ENCODE measurements around the gene CEP170B.
"Not testable (repeated sequence)": the region's sequence is repeated elsewhere in the genome, so short reads cannot be mapped to it uniquely, and the experiment has no call there.

CEP170B gene

DNA sequence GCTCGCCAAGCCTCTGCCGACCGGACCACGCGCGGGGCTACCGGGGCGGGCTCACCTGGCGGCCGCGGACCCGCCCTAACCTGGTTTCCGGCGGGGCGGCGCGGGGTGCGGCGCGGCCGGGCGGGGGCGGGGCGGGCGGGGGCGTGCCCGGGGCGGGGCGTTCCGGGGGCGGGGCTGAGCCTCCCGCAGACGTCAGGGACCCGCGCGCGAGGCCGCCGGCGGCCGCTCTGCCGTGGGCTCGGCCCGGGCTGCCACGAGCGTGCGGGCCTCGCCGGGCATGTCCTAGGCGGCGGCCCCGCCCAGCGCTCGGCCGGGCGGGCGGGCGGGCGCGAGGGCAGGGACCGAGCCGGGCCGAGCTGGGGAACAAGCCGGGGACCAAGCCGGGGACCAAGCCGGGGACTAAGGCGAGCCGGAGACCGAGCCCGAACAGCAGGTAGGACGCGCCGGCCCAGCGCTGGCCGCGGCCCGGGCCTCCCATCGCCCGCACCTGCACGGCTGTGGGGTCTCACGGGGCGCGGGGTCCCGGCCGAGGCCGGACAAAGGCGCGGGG is at the start of gene CEP170B:
Gene CEP170B (plus strand): TSS at position 188 of the 550 bp plus-strand sequence. CDS start 3,183 bp downstream, outside the sequence.
- peak; percentile 50 for DNase-seq

DNA sequence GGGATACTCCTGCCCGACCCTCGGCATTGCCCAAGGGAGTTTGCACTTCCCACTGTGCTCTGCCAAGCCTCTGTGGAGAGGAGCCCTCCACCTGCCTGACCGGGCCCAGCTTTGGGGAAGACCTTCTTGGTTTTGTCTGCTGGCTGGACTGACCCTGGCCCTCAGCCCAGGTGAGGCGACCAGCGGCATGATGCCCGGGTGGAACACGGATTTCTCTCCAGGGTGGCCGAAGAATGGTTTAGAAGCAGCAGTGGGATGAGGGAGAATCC is 48.5 kb upstream of the CEP170B start:
- no peak for DNase-seq

DNA sequence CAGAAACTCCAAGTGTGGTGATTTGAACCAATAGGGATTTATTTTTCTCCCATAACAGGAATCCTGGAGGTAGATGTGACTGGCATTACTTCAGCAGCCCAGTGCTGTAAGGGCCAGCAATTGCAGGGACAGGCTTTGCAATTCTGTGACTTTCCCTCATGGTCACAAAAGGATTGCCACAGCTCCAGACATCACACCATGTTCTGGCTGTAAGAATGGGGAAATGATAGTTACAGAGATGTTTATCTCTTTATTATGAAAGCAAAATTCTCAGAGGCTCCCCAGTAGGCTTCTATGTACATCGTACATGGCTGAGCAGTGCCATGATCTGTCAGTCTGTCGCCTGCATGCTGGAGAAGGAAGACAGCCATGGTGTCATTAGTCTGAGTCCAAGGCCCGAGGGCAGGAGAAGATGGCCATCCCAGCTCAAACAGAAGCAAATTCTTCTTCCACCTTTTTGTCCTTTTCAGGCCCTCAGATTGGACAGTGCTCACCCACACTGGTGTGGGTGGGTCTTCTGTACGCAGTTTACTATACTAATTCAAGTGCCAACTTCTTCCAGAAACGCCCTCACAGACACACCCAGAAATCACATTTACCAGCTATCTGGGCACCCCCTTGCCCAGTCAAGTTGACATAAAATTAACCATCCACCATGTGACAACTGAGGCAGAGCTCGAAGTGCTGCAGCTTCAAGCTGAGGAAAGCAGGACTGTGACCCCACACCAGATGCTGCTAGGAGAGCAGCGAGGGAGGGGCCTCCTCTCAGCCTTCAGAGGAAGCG is 46.9 kb upstream of the CEP170B start:
- no peak for DNase-seq

DNA sequence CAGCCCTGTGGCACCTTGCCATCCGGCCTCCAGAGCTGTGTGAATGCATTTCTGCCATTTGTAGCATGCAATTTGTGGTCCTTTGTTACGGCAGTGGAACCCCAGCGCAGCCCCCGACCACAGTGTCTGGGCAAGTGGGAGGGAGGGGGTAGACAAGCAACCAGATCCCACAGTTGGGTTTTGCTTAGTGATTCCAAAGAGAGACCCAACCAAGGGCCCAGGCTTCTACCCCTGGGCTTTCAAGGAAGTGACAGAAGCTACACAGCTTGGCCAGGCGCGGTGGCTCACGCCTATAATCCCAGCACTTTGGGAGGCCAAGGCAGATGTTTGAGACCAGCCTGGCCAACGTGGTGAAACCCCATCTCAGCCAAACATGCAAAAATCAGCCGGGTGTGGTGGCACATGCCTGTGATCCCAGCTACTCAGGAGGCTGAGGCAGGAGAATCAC is 46.3 kb upstream of the CEP170B start:
- no peak for DNase-seq

DNA sequence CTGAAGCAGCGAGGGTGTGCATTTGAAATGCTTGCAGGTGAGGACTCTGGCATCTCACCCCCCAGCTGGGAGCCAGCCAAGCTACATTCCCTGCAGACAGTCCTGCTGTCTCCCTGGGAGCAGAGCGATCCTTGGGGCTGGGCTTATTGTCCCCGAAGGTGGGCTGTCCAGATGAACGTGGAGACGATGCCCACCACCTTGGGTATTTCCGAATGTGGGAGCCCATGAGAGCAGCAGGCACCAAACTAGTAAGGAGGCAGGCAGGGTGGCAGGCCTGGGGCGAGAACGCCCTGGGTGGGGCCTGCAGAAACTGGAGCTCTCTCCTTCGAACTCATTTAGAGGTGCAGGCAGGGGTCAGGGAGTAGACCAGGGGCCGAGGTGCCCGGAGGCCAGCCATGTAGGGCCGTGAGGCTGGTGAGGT is 45.7 kb upstream of the CEP170B start:
- no peak for DNase-seq

DNA sequence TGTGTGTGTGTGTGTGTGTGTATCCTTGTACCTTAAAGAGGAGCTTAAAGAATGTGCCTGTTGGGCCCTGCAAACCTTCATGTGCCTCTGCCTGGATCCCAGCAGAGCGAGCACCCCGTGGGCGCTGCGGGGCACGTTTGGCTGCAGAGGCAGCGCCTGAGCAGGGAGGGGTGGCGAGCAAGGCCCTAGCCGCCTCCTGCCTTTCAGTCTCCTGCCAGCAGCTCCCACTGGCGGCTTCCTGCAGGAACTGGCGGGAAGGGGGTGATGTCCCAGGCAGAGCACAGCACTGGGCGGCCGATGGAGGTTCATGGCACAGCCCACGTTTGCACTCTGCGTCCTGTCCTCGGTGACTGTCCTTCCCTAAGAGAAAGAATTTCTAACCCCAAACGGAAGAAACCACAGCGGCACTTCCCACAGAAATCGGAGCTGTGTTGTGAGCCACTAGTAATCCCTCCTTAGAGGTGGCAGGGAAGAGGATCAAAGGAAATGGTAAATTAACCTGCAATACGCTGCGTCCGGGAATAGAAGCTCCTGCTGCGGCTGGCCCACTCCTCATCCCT is 44.3 kb upstream of the CEP170B start:
- DNase-seq, result no peak

DNA sequence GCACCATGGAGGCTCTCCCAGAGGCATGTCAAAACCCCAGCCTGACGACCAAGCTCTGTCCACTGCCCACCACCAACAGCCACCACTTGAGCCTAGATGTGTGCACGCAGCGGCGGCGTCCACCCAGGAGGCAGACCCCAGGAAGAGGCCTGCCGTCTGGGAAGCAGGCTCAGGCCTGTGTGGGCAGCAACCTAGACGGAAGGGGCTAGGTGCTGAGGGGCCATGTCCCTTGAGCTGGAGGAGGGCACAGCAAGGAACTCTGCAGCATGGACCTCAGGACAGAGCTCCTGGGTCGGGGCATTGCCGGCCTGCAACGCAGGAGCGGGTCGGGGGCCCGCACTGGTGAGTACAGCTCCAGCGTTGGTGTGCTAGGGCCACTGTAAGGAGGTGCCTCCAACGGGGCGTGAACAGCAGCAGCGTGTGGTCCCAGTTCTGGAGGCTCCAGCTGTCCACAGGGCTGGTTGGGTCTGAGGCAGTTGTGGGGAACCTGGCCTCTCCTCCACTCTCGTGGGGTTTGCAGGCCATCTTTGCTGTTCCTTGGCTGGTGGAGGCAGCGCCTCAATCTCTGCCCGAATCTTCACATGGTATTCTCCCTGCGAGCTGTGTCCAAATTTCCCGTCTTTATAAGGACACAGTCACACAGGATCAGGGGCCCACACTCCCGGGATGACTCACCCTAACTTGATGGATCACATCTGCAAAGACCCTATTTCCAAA is 43.7 kb upstream of the CEP170B start:
- no peak for DNase-seq

DNA sequence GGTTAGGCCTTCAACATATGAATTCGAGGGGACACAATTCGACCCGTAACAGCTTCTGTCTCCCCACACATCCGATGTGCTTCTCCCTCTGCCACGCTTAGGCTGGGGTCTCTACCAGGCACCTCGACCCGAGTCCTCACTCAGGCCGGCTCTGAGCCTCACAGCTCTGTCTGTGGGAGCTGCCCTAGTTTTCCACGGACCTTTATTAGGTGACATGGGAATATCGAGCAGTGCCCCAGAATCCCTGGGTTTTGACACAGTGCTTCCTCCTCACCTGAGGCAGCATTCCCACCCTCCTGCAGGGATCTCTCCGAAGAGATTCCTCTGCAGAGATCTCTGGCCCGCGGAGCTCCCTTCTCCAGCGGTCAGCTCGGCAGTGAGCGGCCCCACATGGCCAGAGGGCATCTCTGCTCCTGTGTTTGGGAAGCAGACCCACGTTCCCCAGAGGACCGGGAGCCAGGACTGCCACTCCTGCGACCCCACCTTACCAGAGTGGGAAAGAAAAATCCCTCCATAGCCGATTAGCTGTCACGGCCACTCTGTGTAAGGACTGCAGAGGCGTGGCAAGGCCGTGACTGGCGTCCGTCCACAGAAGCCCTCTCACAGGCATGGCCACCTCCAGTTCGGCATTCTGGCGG is 43.0 kb upstream of the CEP170B start:
- DNase-seq, result no peak

DNA sequence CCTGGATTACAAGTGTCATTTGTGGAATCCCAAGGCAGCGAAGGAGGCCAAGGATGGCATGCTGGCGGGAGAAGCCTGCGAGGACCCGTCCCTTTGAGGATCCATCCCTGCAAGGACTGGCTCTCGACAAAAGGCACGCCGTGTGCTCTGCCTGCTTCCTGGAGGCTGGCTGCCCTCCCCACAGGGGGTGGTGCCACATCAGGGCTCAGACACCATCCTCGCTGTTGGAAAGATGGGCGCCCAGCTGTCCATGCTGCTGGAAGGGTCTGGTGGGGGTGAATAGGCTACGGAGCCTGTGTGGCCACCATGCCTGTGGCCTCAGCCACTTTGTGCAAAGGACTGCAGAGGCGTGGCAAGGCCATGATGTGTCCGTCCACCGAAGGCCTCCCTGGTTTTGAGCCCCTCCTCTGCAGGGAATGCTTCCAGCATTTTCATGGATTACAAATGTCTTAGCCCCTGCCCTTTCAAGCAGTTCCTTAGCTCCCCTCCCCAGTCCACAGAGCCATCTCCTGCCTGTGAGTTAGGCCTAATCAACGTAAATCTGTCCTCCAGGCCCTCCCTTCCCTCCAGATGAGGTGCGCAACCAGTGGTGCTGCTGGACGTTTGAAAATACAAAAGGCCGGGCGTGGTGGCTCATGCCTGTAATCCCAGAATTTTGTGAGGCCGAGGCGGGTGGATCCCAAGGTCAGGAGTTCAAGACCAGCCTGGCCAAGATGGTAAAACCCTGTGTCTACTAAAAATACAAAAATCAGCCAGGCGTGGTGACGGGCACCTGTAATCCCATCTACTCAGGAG is 42.0 kb upstream of the CEP170B start:
- DNase-seq, result no peak

DNA sequence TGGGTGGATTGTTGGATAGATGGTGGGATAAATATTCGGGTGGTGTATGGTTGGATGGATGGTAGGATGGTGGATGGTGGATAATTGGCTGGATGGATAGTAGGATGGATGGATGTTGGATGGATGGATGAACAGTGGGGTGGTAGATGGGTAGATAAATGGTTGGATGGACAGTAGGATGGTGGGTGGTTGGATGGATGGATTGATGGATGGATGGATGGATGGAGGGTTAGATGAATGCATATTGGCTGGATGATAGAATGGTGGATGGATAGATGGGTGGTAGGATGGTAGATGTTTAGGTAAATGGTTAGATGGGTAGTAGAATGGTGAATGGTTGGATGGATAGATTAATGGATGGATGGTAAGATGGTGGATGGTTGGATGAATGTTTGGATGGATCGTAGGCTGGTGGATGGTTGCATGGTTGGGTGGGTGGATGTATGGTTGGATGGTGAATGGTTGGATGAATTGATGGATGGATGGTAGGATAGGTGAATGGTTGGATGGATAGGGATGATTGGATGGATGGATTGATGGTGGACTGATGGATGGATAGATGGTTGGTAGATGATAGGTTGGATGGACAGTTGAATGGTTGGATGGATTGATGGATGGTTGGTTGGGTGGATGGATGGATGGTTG is 40.6 kb upstream of the CEP170B start:
- no peak for DNase-seq

DNA sequence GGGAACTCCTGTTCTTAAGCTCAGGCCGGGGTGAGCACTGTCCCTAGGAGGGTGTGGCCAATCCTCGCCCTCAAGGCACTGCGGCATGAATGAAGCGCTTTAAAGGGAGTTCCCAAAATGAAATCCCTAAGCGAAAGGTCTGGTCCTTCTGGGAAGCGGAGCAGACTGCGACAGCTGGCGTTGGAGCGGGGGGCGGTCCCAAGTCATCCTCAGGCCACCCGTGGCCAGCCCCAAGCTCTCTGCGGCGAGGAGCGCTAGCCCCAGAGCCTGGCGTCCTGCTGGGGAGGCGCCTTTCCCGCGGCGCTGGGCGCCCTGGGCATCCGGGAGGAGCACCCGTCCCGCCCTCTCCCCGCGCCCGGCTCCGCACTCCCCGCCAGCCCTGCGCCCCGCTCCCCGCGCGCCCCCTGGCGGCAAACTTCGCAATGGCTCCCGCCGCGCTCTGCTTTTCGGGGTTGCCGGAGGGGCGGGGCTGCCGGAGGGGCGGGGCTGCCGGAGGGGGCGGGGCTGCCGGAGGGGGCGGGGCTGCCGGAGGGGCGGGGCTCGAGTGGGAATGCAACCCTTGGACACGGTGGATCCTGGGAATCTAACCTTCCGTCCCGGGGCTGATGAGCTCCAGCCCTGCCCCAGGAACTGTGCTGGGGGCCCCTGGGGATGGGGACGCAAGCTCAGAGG is 38.7 kb upstream of the CEP170B start:
- DNase-seq, result peak; percentile 96

DNA sequence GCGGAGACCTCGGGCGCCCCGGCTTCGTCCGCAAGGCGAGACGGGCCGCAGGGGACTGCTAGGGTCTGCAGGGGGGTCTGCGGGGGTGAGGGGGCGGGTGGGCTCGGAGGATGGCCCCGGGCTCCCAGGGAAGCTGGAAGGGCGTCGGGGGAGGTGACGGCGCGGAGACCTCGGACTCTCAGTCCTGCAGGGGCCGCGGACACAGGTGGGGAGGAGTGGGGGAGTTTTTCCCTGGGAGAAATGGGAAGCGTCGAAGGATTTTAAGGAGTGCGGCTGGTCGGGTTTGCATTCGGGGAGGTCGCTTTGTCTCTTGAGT is 38.2 kb upstream of the CEP170B start:
- DNase-seq, result no peak

DNA sequence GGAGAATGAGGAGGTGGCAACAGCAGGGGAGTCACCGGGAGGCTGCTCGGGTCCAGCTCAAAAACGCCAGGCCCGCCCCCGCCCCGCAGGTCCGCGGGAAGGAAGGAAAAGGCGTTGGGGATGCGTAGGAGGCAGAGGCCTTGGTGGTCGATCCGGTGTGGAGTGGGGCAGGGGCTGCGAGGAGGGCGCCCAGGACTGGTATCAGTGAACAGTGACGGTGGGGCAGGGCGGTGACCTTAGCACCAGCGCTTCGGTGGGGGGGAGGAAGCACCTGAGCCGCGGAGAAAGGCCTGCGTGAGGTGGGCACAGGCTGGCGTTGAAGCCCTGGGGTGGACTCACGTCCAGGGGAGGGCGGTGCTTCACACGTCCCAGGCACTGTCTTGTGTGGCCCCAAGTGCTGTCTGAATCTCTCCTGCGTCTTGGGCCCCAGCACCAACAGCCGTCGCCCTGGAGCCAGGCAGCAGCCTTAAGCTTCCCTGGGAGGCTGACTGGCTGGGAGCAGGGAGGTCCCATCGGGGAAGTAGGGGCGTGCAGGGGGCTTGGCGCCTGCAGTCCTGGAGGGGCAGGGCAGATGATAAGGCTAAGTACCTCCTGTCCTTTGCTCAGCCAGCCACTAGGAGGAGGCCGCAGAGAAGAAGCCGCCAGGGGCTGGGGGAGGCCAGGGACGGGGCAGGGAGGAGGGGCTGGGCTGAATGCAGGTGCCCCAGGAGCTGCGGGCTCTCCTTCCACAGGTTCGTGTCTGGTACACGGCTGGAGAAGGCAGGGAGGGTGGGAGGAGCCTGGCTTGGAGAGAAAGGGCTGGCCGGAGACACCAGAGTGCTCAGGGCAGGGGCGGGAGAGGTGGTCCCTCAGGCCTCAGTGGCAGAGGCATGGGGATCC is 37.7 kb upstream of the CEP170B start:
- DNase-seq, result peak; percentile 54

DNA sequence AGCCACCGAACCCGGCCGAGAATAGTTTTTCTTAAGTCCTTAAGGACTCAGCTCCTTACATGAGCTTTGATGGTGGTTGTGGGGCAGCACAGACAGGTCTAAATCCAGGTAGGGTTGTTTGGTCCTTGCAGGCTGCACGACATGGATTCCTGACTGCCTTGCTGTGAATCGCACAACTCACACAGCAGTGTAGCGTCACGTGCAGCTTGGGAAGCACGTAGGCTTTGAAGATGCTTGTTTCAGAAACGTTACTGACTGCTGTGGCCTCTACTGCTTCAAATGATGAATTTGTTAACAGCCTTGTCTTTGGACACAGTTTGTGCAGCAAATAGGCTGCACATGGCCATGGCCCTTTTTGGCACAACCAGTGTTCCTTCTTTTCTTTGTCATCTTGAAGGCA is 34.3 kb upstream of the CEP170B start:
- no peak for DNase-seq

DNA sequence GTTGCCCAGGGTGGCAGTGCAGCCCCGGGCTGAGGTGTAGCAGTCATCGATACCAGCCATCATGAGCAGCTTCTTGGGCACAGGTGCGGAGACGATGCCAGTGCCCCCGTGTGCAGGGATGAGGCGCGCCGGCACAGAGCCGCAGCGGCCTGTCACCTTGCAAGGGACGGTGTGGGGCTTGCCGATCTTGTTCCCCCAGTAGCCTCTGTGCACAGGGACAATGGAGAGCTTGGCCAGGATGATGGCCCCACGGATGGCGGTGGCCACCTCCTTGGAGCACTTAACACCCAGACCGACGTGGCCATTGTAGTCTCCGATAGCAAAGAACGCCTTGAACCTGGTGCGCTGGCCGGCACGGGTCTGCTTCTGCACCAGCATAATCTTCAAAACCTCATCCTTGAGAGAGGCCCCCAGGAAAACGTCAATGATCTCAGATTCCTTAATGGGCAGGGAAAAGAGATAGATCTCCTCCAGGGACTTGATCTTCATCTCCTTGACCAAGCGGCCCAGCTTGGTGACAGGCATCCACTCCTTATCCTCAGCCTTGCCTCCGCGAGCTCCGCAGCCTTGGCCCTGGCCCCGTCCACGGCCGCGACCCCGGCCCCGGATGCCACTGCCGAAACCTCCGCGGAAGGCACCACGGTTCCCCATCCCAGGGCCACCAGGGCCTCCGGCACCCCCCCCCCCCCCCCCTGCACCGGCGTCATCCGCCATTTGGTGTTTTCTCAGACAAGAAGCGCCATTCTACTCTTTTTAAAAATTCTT is 28.7 kb upstream of the CEP170B start:
- not testable (repeated sequence) for DNase-seq

DNA sequence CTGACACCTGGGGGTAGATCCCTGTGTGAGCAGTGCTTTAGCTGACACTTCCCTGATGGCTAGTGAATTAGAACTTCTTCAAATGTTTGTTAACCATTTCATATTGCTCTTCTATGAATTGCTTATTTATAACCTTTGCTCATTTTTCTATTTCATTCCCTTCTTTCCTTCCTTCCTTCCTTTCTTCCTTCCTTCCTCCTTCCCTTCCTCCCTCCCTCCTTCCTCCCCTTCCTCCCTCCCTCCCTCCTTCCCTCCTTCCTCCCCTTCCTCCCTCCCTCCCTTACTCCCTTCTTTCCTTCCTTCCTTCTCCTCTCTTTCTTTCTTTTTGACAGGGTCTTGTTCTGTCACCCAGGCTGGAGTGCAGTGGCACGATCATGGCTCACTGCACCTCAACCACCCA is 23.3 kb upstream of the CEP170B start:
- no peak for DNase-seq

DNA sequence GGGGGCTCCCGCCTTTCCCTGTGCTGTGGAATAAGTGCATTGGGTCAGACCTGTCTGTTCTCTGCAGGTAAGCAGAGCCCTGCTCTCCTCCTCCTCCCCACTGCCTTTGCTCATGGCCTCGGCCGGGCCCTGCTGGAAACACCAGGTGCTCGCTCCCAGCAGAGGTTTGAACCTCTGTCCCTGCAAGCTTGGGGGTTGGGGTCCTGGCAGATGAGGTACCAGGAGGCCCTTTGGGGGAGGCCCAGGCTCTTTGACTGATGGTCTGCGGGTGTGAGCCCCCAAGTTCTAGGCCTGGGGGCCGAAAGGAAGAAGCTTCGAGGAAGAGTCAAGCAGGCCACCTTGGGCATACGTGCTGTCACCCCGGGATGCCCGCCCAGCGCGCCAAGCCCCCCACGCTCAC is 22.1 kb upstream of the CEP170B start:
- DNase-seq, result no peak

DNA sequence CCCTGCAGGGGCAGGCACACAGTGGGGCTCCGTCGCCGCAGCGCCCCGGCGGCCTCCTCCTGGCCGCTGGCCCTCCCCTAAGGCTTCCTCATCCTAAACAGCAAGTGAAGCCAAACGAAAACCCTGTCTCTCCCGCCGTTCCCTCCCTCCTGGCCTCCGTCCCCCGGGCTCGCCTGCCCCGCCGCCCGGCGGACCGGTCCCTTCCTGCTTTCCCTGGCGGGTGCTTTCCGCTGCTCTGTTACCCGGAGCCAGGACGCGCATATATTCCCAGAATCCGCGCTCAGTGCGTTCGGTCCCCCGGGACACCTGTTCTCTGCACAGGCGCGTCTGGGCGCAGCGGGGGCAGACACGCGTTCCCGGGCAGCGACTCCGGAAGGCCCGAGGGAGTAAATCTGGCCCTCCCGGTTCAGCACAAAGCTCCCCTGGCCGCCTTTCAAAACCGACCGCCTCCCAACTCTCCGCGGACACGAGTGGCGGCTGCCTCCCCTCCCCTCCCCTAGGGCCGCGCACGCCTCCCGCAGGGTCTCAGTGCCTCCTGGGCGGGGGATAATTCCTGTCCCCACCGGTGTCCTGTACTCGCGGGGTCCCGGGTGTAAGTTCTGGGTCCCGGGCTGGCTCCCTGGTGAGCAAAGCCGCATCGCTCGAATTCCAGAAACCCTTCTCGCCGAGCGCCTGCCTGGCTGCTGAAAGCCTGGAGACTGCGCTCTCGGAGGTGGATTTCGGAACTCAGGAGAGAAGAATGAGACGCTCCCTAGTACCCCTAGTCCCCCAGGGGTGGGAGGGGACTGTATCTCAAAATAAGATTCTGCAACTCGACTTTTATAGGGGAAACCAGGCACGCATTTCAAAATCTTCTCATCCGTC is 21.4 kb upstream of the CEP170B start:
- DNase-seq, result no peak

Measured in stimulated activated CD4-positive, alpha-beta T cell treated with anti-CD3 and anti-CD28 coated beads, Interleukin-4, amount 100 ng/mL, for 1 hour (primary cell).